Caco-2 (cell line): ENCODE measurements around the gene FAM114A1. TPM values are rescaled to one million over a fixed set of nuclear protein-coding genes. Genes with fewer than 3 reads are reported as not detected.

ENCODE experiments used
- BruUV-seq: library from RNA; stranded (reverse); fragments of 400-500 nt; replicated peaks from 2 replicates; lab custom pipeline; 2021; lab: Mats Ljungman, UMichigan
- CTCF ChIA-PET: fragments of 300-600 bp; sonication (Branson Sonifier 250); formaldehyde crosslinking; loops from one replicate; lab custom pipeline; 2022; ENCODE audit warnings: antibody characterized with exemption; lab: Charles Lee
- POLR2A ChIA-PET: fragments of 300-600 bp; sonication (Branson Sonifier 250); formaldehyde crosslinking; loops from one replicate; lab custom pipeline; 2022; ENCODE audit warnings: antibody characterized with exemption; lab: Charles Lee
- DNase-seq, 2 experiments: peaks; one replicate each; pipeline versions ENCODE4 v3.0.0 to v3.0.0-alpha.2; 2020 to 2022
- H3K27me3 ChIP-seq: replicated peaks from 2 replicates; pipeline ENCODE4 v1.6.0; 2011; ENCODE audit warnings: low read length; ENCODE audit not compliant: control insufficient read depth, insufficient read depth
- H3K36me3 ChIP-seq: 2 replicates; pipeline ENCODE4 v1.5.1; 2011; ENCODE audit warnings: low read length; ENCODE audit not compliant: control insufficient read depth, insufficient read depth
- H3K4me1 ChIP-seq: fragments of 250-450 bp; sonication (Bioruptor Pico); 2 replicates; pipeline ENCODE4 v1.5.1; 2020; ENCODE audit warnings: mild to moderate bottlenecking
- H3K4me3 ChIP-seq: 2 replicates; pipeline ENCODE4 v1.5.1; 2011; ENCODE audit warnings: low read depth, mild to moderate bottlenecking, control low read depth, low read length
- H3K9me3 ChIP-seq: fragments of 250-450 bp; sonication (Bioruptor Pico); 2 replicates; pipeline ENCODE4 v1.5.1; 2020; ENCODE audit warnings: mild to moderate bottlenecking, moderate library complexity
- H3K27ac Mint-ChIP-seq: one replicate; pipeline ENCODE4 v1.8.0; 2022; ENCODE audit warnings: mixed read lengths; ENCODE audit not compliant: unreplicated experiment
- H3K27me3 Mint-ChIP-seq: one replicate; pipeline ENCODE4 v1.8.0; 2022; ENCODE audit warnings: mixed read lengths; ENCODE audit not compliant: insufficient read depth, unreplicated experiment
- H3K36me3 Mint-ChIP-seq: one replicate; pipeline ENCODE4 v1.8.0; 2022; ENCODE audit warnings: mild to moderate bottlenecking, mixed read lengths; ENCODE audit not compliant: insufficient read depth, unreplicated experiment
- H3K4me1 Mint-ChIP-seq: one replicate; pipeline ENCODE4 v1.8.0; 2022; ENCODE audit warnings: low read depth, mixed read lengths; ENCODE audit not compliant: unreplicated experiment
- H3K4me3 Mint-ChIP-seq: one replicate; pipeline ENCODE4 v1.8.0; 2022; ENCODE audit warnings: mild to moderate bottlenecking, moderate library complexity, mixed read lengths; ENCODE audit not compliant: unreplicated experiment
- H3K9me3 Mint-ChIP-seq: one replicate; pipeline ENCODE4 v1.8.0; 2022; ENCODE audit warnings: mixed read lengths; ENCODE audit not compliant: unreplicated experiment
- intact Hi-C: fragments of 100-400 bp; cut with micrococcal nuclease; formaldehyde crosslinking; loops from one replicate; pipeline ENCODE4 v1.10.0; 2022; ENCODE audit not compliant: unreplicated experiment
- total RNA-seq: library from RNA; stranded (reverse); gene quantifications from 2 replicates; pipeline ENCODE4 v1.2.3, GENCODE V29; 2022
- TF ChIP-seq, protein P1 (sequence below), 2 experiments: fragments of 200-600 bp in 1 of 2; IDR thresholded peaks; 1 replicate in 1 of 2; 2 replicates in 1 of 2; pipeline versions ENCODE4 v1.5.1 to v1.8.0; 2011 to 2022; ENCODE audit warnings: antibody characterized with exemption in 1 of 2, control low read depth in 1 of 2, inconsistent platforms in 1 of 2, low read depth in 1 of 2, low read length in 1 of 2, mild to moderate bottlenecking in 1 of 2, moderate library complexity in 1 of 2; ENCODE audit not compliant: insufficient read depth in 1 of 2, severe bottlenecking in 1 of 2, unreplicated experiment in 1 of 2

FAM114A1 gene
- total RNA-seq, 1 experiment from 2014 or later: 20.8 TPM

DNA sequence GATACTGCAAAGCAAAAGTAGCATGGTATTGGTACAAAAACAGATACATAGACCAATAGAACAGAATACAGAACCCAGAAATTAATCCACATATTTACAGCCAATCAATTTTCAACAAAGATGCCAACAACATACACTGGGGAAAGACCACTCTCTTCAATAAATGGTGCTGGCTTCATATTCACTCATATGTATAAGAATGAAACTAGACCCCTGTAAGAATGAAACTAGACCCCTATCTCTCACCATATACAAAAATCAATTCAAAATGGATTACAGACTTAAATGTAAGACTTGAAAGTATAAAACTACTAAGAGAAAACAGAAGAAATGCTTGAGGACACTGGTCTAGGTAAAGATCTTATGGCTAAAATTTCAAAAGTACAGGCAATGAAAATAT is 30.3 kb upstream of the FAM114A1 start:
- POLR2A ChIA-PET: no interaction called here
- no peak for DNase-seq
- Histone ChIP-seq H3K27me3 (no peaks in the 10 kb centered on the region), H3K4me3 (no peak overlapping the region), H3K4me1 (no peaks in the 10 kb centered on the region), H3K9me3 (0 out of 2 replicates have a peak, but pooled peaks cover 3% of the 10 kb centered on the region), H3K36me3 (no peaks in the 10 kb centered on the region)
- Mint-ChIP-seq H3K4me3 (no peak overlapping the region), H3K27me3 (peaks cover 10% of the 10 kb centered on the region), H3K36me3 (no peaks in the 10 kb centered on the region), H3K4me1 (no peaks in the 10 kb centered on the region), H3K27ac (no peak overlapping the region), H3K9me3 (peaks cover 10% of the 10 kb centered on the region)
- CTCF ChIA-PET: no interaction called here
- intact Hi-C loops: no loop called here
- BruUV-seq: no TSS peak
- TF ChIP-seq, protein P1, sequence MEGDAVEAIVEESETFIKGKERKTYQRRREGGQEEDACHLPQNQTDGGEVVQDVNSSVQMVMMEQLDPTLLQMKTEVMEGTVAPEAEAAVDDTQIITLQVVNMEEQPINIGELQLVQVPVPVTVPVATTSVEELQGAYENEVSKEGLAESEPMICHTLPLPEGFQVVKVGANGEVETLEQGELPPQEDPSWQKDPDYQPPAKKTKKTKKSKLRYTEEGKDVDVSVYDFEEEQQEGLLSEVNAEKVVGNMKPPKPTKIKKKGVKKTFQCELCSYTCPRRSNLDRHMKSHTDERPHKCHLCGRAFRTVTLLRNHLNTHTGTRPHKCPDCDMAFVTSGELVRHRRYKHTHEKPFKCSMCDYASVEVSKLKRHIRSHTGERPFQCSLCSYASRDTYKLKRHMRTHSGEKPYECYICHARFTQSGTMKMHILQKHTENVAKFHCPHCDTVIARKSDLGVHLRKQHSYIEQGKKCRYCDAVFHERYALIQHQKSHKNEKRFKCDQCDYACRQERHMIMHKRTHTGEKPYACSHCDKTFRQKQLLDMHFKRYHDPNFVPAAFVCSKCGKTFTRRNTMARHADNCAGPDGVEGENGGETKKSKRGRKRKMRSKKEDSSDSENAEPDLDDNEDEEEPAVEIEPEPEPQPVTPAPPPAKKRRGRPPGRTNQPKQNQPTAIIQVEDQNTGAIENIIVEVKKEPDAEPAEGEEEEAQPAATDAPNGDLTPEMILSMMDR (IDR thresholded peaks at IDR 0.05; ENCODE audit: insufficient read depth in 1 of 2, low read depth in 1 of 2, low read length in 1 of 2, severe bottlenecking in 1 of 2, unreplicated experiment in 1 of 2): no peak

DNA sequence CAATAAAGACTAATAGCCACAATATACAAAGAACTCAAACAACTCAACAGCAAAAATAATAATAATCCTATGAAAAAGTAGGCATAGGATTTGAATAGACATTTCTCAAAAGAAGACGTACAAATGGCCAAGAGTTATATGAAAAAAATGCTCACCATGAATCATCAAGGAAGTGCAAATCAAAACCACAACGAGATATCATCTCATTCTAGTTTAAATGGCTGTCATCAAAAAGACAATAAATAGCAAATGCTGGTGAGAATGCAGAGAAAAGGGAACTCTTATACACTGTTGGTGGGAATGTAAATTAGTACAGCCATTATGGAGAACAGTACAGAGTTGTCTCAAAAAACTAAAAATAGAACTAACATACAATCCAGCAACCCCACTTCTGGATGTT is 29.8 kb upstream of the FAM114A1 start:
- TF ChIP-seq, protein P1 (IDR thresholded peaks at IDR 0.05; ENCODE audit: insufficient read depth in 1 of 2, low read depth in 1 of 2, low read length in 1 of 2, severe bottlenecking in 1 of 2, unreplicated experiment in 1 of 2): no peak
- CTCF ChIA-PET: no interaction called here
- no TSS peak for BruUV-seq
- no peak overlapping the region for H3K27ac Mint-ChIP-seq
- no peaks in the 10 kb centered on the region for H3K4me1 Mint-ChIP-seq
- H3K36me3 ChIP-seq: no peaks in the 10 kb centered on the region
- no peaks in the 10 kb centered on the region for H3K36me3 Mint-ChIP-seq
- DNase-seq: no peak
- no peak overlapping the region for H3K4me3 Mint-ChIP-seq
- H3K4me1 ChIP-seq: no peaks in the 10 kb centered on the region
- 0 out of 2 replicates have a peak, but pooled peaks cover 3% of the 10 kb centered on the region for H3K9me3 ChIP-seq
- POLR2A ChIA-PET: no interaction called here
- H3K9me3 Mint-ChIP-seq: peaks cover 10% of the 10 kb centered on the region
- intact Hi-C loops: no loop called here
- no peaks in the 10 kb centered on the region for H3K27me3 ChIP-seq
- H3K4me3 ChIP-seq: no peak overlapping the region
- H3K27me3 Mint-ChIP-seq: peaks cover 10% of the 10 kb centered on the region

DNA sequence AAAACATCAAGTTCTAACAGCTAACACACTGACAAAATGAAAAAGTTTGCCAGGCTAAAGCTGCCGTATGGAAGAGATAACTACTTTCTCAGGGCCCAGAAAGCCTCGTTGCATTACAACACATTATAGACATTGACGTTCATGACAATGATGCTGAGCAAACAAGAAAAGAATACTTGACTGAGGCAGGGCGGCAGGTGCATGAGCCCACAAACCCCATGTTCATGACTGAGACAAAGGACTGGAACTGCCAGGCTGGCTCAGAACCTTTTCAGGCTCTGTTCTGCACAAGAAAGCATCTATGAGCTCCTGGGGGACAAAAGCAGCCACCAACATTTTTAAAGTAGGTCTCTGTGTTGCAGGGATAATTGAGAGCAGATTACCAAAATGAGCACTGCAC is 24.6 kb upstream of the FAM114A1 start:
- no peak for DNase-seq
- no peak overlapping the region for H3K4me3 ChIP-seq
- H3K4me1 ChIP-seq: no peaks in the 10 kb centered on the region
- no peak overlapping the region for H3K27ac Mint-ChIP-seq
- no peaks in the 10 kb centered on the region for H3K9me3 ChIP-seq
- peaks cover 13% of the 10 kb centered on the region for H3K27me3 Mint-ChIP-seq
- ChIA-PET POLR2A (no interaction called here), CTCF (no interaction called here)
- H3K9me3 Mint-ChIP-seq: peaks cover 8% of the 10 kb centered on the region
- H3K4me3 Mint-ChIP-seq: no peak overlapping the region
- H3K36me3 ChIP-seq: no peaks in the 10 kb centered on the region
- no peaks in the 10 kb centered on the region for H3K27me3 ChIP-seq
- intact Hi-C loops: no loop called here
- BruUV-seq: no TSS peak
- TF ChIP-seq, protein P1 (IDR thresholded peaks at IDR 0.05; ENCODE audit: insufficient read depth in 1 of 2, low read depth in 1 of 2, low read length in 1 of 2, severe bottlenecking in 1 of 2, unreplicated experiment in 1 of 2): no peak
- no peaks in the 10 kb centered on the region for H3K4me1 Mint-ChIP-seq
- H3K36me3 Mint-ChIP-seq: no peaks in the 10 kb centered on the region
